Gastrocnemius medialis (tissue), 4 donors: Measurements from ENCODE around the gene STAT1.

Experiments used
- CTCF ChIP-seq, 5 experiments: fragments of 450-650 bp in 3 of 5; fragments of 200-600 bp in 2 of 5; sonication (generic) in 2 of 5; IDR thresholded peaks in 4 of 5; conservative IDR thresholded peaks in 1 of 5; 1 replicate in 4 of 5; 2 replicates in 1 of 5; pipeline ENCODE4 v1.5.1; 2016 to 2019; ENCODE audit warnings: antibody characterized with exemption in 5 of 5, mild to moderate bottlenecking in 3 of 5, moderate library complexity in 3 of 5
- POLR2A ChIP-seq, 2 donors: fragments of 450-650 bp; IDR thresholded peaks; one replicate each; pipeline ENCODE4 v1.6.1; 2017; ENCODE audit warnings: antibody characterized with exemption in 2 of 2, mild to moderate bottlenecking in 2 of 2, moderate library complexity in 2 of 2

GRCh38 chr2:191006297-191006696, 7.7 kb downstream of the STAT1 start:
- TF ChIP-seq CTCF (IDR thresholded peaks at IDR 0.05 in 4 of 5, conservative IDR thresholded peaks at IDR 0.05 in 1 of 5) (no peak), POLR2A (IDR thresholded peaks at IDR 0.05) (no peak)
